Transverse colon (tissue), 4 donors: Measurements from ENCODE around the gene FUT7.

Experiments used
- POLR2A ChIP-seq: fragments of 450-650 bp; IDR thresholded peaks from one replicate; pipeline ENCODE4 v1.6.1; 2016; ENCODE audit warnings: antibody characterized with exemption, mild to moderate bottlenecking, moderate library complexity
- POLR2AphosphoS5 ChIP-seq, 3 donors: sonication (generic); formaldehyde crosslinking; IDR thresholded peaks; one replicate each; pipeline ENCODE4 v1.6.1; 2016; ENCODE audit warnings: antibody characterized with exemption in 3 of 3
- TF ChIP-seq, protein P1 (sequence below), 5 experiments: fragments of 200-600 bp in 3 of 5; fragments of 450-650 bp in 2 of 5; sonication (generic) in 3 of 5; IDR thresholded peaks; 1 replicate in 2 of 5; 2 replicates in 3 of 5; pipeline ENCODE4 v1.5.1; 2016 to 2017; ENCODE audit warnings: antibody characterized with exemption in 5 of 5, inconsistent platforms in 3 of 5, mild to moderate bottlenecking in 2 of 5, moderate library complexity in 1 of 5

DNA sequence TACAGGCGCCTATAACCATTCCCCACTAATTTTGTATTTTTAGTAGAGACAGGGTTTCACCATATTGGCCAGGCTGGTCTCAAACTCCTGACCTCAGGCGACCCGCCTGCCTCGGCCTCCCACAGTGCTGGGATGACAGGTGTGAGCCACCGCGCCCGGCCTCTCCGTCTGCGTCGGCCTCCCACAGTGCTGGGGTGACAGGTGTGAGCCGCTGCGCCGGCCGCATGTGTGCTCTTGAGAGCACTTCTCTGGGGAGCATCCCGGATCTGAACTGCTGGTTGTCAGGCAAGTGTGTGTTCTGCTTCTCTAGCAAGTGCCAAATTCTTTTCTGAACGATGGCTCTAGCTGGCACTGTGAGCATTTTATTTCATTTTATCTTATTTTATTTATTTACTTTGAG, 25.7 kb upstream of the FUT7 start:
- TF ChIP-seq, protein P1, sequence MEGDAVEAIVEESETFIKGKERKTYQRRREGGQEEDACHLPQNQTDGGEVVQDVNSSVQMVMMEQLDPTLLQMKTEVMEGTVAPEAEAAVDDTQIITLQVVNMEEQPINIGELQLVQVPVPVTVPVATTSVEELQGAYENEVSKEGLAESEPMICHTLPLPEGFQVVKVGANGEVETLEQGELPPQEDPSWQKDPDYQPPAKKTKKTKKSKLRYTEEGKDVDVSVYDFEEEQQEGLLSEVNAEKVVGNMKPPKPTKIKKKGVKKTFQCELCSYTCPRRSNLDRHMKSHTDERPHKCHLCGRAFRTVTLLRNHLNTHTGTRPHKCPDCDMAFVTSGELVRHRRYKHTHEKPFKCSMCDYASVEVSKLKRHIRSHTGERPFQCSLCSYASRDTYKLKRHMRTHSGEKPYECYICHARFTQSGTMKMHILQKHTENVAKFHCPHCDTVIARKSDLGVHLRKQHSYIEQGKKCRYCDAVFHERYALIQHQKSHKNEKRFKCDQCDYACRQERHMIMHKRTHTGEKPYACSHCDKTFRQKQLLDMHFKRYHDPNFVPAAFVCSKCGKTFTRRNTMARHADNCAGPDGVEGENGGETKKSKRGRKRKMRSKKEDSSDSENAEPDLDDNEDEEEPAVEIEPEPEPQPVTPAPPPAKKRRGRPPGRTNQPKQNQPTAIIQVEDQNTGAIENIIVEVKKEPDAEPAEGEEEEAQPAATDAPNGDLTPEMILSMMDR (IDR thresholded peaks at IDR 0.05), result no peak
- TF ChIP-seq POLR2A (no peak), POLR2AphosphoS5 (IDR thresholded peaks at IDR 0.05) (no peak)
